Hepatocyte (in vitro differentiated cells): ENCODE results near the gene BMP7.

Experiments used
- EZH2 ChIP-seq: fragments of 200-600 bp; sonication (generic); IDR thresholded peaks from 2 replicates; pipeline ENCODE4 v1.6.1; 2016; ENCODE audit warnings: antibody characterized with exemption, mild to moderate bottlenecking, borderline replicate concordance
- EZH2phosphoT487 ChIP-seq: fragments of 200-600 bp; sonication (generic); IDR thresholded peaks from one replicate; pipeline ENCODE4 v1.6.1; 2018; ENCODE audit warnings: antibody characterized with exemption, mild to moderate bottlenecking, low read depth, moderate library complexity; ENCODE audit not compliant: unreplicated experiment, severe bottlenecking
- TF ChIP-seq, protein P1 (sequence below): fragments of 200-600 bp; sonication (generic); IDR thresholded peaks from 2 replicates; pipeline ENCODE4 v1.5.1; 2016; ENCODE audit warnings: antibody characterized with exemption, mild to moderate bottlenecking; ENCODE audit not compliant: poor library complexity

DNA sequence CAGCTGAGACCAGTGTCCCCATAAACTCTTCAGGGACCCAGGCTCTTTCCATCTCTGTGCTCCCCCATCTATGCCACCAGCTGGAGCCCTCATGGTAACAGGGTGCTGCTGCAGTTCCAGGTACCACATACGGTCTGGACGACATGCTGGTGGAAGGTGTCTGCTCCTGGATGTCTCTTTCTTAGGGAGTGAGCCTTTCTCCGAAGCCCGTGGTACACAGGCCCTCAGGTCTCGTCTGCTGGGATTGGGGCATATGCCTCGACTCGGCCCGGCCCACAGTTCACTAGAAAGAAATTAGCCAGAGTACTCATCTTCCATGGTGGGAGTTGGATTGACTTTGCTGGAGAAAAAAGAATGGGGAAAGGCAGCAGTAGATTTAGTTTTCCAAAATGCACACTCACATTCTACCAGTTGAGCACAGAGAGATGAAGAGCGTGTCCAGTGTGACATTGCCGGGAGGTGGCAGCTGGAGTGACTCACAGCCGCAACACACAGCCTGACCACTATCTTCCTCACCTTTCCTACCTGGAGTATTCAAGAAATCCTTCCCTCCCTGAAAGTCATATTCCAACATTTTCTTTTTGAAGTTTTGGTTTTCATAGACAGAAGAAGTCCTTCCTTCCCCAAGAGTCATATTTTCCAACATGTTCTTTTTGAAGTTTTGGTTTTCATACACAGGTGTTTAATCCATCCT is 44.5 kb upstream of the BMP7 start:
- TF ChIP-seq, protein P1, sequence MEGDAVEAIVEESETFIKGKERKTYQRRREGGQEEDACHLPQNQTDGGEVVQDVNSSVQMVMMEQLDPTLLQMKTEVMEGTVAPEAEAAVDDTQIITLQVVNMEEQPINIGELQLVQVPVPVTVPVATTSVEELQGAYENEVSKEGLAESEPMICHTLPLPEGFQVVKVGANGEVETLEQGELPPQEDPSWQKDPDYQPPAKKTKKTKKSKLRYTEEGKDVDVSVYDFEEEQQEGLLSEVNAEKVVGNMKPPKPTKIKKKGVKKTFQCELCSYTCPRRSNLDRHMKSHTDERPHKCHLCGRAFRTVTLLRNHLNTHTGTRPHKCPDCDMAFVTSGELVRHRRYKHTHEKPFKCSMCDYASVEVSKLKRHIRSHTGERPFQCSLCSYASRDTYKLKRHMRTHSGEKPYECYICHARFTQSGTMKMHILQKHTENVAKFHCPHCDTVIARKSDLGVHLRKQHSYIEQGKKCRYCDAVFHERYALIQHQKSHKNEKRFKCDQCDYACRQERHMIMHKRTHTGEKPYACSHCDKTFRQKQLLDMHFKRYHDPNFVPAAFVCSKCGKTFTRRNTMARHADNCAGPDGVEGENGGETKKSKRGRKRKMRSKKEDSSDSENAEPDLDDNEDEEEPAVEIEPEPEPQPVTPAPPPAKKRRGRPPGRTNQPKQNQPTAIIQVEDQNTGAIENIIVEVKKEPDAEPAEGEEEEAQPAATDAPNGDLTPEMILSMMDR, result no peak
- TF ChIP-seq EZH2 (no peak), EZH2phosphoT487 (no peak)
